BE2C (cell line): ENCODE results near the gene NPFFR2.

Experiments used
- DNase-seq: peaks from one replicate; pipeline ENCODE4 v3.0.0-alpha.2; 2020
- H3K27me3 ChIP-seq: fragments of 250-450 bp; sonication (Bioruptor Pico); 2 replicates; pipeline ENCODE4 v1.5.1; 2020; ENCODE audit warnings: mild to moderate bottlenecking
- H3K36me3 ChIP-seq: fragments of 250-450 bp; sonication (Bioruptor Pico); 2 replicates; pipeline ENCODE4 v1.5.1; 2020; ENCODE audit warnings: mild to moderate bottlenecking
- H3K4me1 ChIP-seq: fragments of 250-450 bp; sonication (Bioruptor Pico); 2 replicates; pipeline ENCODE4 v1.5.1; 2020
- H3K4me3 ChIP-seq: 2 replicates; pipeline ENCODE4 v1.5.1; 2011; ENCODE audit warnings: low read depth, low read length
- H3K9me3 ChIP-seq: fragments of 250-450 bp; sonication (Bioruptor Pico); 2 replicates; pipeline ENCODE4 v1.5.1; 2020
- TF ChIP-seq, protein P1 (sequence below): IDR thresholded peaks from 2 replicates; pipeline ENCODE4 v1.5.1; 2012; ENCODE audit warnings: mild to moderate bottlenecking, low read depth, low read length

The NPFFR2 gene

DNA sequence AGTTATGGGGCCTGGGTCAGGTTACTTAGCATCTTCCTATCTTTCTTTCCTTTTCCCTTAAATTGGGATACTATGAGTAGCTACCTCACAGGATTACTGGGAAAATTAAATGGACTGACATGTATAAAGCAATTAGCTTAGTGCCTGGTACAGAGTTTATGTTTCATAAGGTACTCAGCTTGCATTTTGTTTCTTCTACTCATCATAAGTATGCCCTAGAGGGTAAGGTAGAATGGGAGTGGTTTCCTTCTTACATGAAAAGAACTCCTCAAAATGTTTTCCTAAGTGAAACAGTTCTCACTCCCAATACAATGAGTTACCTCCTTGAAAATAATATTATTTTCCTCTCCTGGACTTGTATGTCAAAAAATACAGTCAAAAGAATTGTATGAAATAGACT, 75.7 kb downstream of the NPFFR2 start:
- no peaks in the 10 kb centered on the region for H3K4me1 ChIP-seq
- TF ChIP-seq, protein P1, sequence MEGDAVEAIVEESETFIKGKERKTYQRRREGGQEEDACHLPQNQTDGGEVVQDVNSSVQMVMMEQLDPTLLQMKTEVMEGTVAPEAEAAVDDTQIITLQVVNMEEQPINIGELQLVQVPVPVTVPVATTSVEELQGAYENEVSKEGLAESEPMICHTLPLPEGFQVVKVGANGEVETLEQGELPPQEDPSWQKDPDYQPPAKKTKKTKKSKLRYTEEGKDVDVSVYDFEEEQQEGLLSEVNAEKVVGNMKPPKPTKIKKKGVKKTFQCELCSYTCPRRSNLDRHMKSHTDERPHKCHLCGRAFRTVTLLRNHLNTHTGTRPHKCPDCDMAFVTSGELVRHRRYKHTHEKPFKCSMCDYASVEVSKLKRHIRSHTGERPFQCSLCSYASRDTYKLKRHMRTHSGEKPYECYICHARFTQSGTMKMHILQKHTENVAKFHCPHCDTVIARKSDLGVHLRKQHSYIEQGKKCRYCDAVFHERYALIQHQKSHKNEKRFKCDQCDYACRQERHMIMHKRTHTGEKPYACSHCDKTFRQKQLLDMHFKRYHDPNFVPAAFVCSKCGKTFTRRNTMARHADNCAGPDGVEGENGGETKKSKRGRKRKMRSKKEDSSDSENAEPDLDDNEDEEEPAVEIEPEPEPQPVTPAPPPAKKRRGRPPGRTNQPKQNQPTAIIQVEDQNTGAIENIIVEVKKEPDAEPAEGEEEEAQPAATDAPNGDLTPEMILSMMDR = no peak
- no peaks in the 10 kb centered on the region for H3K27me3 ChIP-seq
- no peak for DNase-seq
- no peak overlapping the region for H3K4me3 ChIP-seq
- H3K36me3 ChIP-seq = no peaks in the 10 kb centered on the region
- no peaks in the 10 kb centered on the region for H3K9me3 ChIP-seq

DNA sequence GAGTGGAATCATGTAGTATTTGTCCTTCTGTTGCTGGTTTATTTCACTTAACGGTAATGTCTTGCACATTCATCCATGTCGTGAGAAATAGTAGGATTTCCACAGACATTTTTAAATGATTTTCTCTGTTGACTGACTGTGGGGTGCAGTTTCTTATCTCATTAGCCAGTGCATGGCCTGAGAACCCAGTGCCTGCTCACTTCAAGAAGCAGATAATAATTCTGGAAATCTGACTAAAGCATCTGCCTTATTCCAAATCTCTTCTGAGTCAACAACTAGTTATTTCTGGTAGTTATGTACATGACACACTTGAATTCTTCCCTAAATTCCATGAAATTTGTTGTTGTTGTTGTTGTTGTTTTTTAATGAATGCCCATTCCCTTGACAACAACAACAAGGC, 77.6 kb downstream of the NPFFR2 start:
- Histone ChIP-seq H3K27me3 (no peaks in the 10 kb centered on the region), H3K9me3 (no peaks in the 10 kb centered on the region), H3K36me3 (no peaks in the 10 kb centered on the region), H3K4me1 (no peaks in the 10 kb centered on the region), H3K4me3 (no peak overlapping the region)
- no peak for DNase-seq
- TF ChIP-seq, protein P1 = no peak

DNA sequence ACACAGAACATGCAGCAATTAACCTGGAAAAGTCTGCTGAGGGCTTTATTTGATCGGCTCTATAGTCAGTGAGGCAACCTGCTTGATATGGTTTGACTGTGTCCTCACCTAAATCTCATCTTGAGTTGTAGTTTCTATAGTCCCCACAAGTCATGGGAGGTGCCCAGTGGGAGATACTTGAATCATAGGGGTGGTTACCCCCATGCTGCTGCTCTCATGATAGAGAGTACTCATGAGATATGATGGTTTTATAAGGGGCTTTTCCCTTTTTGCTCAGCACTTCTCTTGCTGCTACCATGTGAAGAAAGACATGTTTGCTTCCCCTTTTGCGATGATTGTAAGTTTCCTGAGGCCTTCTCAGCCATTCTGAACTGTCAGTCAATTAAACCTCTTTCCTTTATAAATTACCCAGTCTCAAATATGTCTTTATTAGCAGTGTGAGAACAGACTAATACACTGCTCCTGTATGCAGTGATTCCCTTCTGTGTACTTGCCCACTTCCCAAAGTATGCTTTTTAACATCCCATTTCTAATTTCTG, 78.2 kb downstream of the NPFFR2 start:
- Histone ChIP-seq H3K27me3 (no peaks in the 10 kb centered on the region), H3K4me1 (no peaks in the 10 kb centered on the region), H3K9me3 (no peaks in the 10 kb centered on the region), H3K36me3 (no peaks in the 10 kb centered on the region), H3K4me3 (no peak overlapping the region)
- DNase-seq = no peak
- TF ChIP-seq, protein P1 = no peak

DNA sequence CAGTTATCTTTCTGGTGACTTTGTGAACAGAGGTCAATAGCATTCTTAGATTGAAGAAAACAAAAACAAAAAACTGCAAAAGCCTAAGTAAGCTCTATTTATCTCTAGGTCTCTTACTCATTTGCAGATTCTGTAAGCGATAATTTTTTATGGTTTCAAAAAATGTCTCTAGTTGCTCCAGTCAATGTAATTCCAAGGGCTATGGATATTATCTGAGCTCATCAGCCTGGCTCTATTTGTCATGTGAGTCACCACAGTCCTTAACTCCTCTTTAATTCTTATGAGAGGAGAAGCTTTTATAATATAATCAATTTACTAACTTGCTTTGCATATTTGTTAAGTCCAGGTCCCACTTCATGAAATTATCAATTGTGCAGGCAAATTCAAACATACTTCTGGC, 79.1 kb downstream of the NPFFR2 start:
- Histone ChIP-seq H3K4me3 (no peak overlapping the region), H3K4me1 (no peaks in the 10 kb centered on the region), H3K9me3 (no peaks in the 10 kb centered on the region), H3K36me3 (no peaks in the 10 kb centered on the region), H3K27me3 (no peaks in the 10 kb centered on the region)
- TF ChIP-seq, protein P1 = no peak
- DNase-seq = no peak

DNA sequence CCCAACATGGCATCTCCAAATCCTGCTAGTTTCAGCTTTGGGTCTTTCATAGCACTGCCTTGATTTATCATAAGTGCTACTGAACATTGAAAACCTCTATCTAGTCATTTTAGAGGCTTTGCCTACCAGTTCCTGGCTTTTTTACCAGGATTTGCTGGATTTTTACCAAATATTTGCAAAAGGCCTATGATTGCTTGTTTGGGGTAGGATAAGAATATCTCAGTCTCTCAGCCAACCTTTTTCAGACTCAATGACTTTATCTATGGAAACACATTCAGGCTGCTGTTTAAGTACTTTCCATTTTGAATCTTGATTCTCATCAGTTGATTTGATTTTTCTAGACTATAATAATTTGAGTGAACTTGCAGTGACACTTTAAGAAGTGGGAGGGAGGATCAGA, 80.1 kb downstream of the NPFFR2 start:
- DNase-seq = no peak
- Histone ChIP-seq H3K36me3 (no peaks in the 10 kb centered on the region), H3K4me3 (no peak overlapping the region), H3K4me1 (no peaks in the 10 kb centered on the region), H3K9me3 (no peaks in the 10 kb centered on the region), H3K27me3 (no peaks in the 10 kb centered on the region)
- TF ChIP-seq, protein P1 = no peak

DNA sequence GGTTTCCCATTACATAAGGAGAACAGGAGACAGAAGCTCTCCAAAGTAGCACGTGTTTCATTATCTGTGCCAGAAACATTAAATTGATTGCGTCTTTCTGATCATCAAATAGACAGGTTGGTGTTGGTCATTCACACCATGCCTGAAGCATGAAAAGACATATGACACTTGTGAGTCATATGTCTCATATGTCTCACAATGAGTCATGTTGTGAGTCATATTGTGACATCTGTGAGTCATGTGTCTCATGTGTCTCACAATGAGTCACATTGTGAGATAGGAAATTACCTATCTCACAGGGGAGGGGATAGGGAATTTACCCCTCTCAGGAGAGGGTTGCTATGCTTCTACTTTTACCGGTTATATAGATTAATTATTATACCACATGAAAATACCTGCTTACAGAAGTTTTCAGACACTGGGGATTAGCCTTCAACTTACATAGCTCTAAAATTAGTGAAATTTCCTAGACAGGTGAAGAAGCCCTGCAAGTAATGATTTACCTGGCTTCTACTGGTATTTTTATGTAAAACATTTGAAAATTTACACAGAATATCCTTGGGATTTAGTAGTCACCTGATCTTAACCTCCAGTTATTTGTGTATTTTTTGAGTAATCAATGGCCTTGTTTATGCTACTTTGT, 80.8 kb downstream of the NPFFR2 start:
- H3K4me1 ChIP-seq = no peaks in the 10 kb centered on the region
- peaks cover 3% of the 10 kb centered on the region; the same call in 1 of the 2 replicates for H3K27me3 ChIP-seq
- no peak overlapping the region for H3K4me3 ChIP-seq
- TF ChIP-seq, protein P1 = no peak
- H3K36me3 ChIP-seq = no peaks in the 10 kb centered on the region
- DNase-seq = no peak
- no peaks in the 10 kb centered on the region for H3K9me3 ChIP-seq
